ENCODE results near the gene TBC1D14.

- TF ChIP-seq CTCF (conservative IDR thresholded peaks at IDR 0.05) (no peak), ZFX (IDR thresholded peaks at IDR 0.05) (no peak)
These were observed 4.8 kb downstream of the TBC1D14 start for GRCh38 chr4:6914448-6914847.
